ENCODE results near the gene TRPC1.

Gene TRPC1

GRCh38 chr3:142801746-142802145 is 77.9 kb downstream of the TRPC1 start:
- DNase-seq (ENCODE audit: low read depth) = no peak
- no peak overlapping the region for H3K4me3 ChIP-seq (ENCODE audit: control insufficient read depth, low read depth, low read length)
- no peak for TF ChIP-seq CTCF (conservative IDR thresholded peaks at IDR 0.05; ENCODE audit: control insufficient read depth, insufficient read depth, low read depth, low read length)

- no peak for TF ChIP-seq CTCF (conservative IDR thresholded peaks at IDR 0.05; ENCODE audit: control insufficient read depth, insufficient read depth, low read depth, low read length)
- no peak for DNase-seq (ENCODE audit: low read depth)
Measured at GRCh38 chr3:142802891-142803290, 79.1 kb downstream of the TRPC1 start.

GRCh38 chr3:142808103-142808917 is 84.5 kb downstream of the TRPC1 start:
- H3K4me3 ChIP-seq (ENCODE audit: control insufficient read depth, low read depth, low read length) = no peak overlapping the region
- peak; percentile 64 for DNase-seq (ENCODE audit: low read depth)
- no peak for TF ChIP-seq CTCF (conservative IDR thresholded peaks at IDR 0.05; ENCODE audit: control insufficient read depth, insufficient read depth, low read depth, low read length)

More at GRCh38 chr3:142802891-142803290, 79.1 kb downstream of the TRPC1 start:
- H3K4me3 ChIP-seq (ENCODE audit: control insufficient read depth, low read depth, low read length) = no peak overlapping the region

GRCh38 chr3:142809259-142809658 is 85.4 kb downstream of the TRPC1 start:
- DNase-seq (ENCODE audit: low read depth) = no peak
- H3K4me3 ChIP-seq (ENCODE audit: control insufficient read depth, low read depth, low read length) = no peak overlapping the region
- TF ChIP-seq CTCF (conservative IDR thresholded peaks at IDR 0.05; ENCODE audit: control insufficient read depth, insufficient read depth, low read depth, low read length) = no peak

- H3K4me3 ChIP-seq (ENCODE audit: control insufficient read depth, low read depth, low read length) = no peak overlapping the region
- no peak for TF ChIP-seq CTCF (conservative IDR thresholded peaks at IDR 0.05; ENCODE audit: control insufficient read depth, insufficient read depth, low read depth, low read length)
- no peak for DNase-seq (ENCODE audit: low read depth)
Measured at GRCh38 chr3:142815803-142816202, 92.0 kb downstream of the TRPC1 start.

GRCh38 chr3:142817356-142817755 is 93.5 kb downstream of the TRPC1 start:
- TF ChIP-seq CTCF (conservative IDR thresholded peaks at IDR 0.05; ENCODE audit: control insufficient read depth, insufficient read depth, low read depth, low read length) = no peak
- no peak for DNase-seq (ENCODE audit: low read depth)
- H3K4me3 ChIP-seq (ENCODE audit: control insufficient read depth, low read depth, low read length) = no peak overlapping the region
